ENCODE data around the gene YTHDF1.

The YTHDF1 gene

GRCh38 chr20:63206878-63207277 is 9.1 kb downstream of the YTHDF1 start:
- DNase-seq (ENCODE audit: low spot score): no peak

DNA sequence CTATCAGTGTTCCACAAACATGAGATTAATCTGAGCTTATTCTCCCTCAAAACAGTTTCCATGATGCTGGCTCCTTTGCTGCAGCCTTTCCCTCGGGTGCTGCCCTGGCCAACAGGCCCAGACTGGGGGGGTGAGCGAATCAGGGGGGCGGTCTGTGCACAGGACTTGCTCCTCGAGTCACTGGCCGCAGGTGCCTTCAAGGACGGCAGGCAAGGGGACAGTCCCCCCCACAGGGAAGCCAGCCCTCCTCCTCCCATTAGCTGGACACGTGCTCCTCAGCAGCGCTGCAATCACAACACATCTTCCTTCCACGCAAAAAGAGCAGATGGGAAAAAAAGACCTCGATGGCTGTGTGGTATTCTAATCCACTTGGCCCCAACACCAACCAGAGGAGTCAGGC is 10.0 kb downstream of the YTHDF1 start:
- DNase-seq (ENCODE audit: low spot score): no peak

DNA sequence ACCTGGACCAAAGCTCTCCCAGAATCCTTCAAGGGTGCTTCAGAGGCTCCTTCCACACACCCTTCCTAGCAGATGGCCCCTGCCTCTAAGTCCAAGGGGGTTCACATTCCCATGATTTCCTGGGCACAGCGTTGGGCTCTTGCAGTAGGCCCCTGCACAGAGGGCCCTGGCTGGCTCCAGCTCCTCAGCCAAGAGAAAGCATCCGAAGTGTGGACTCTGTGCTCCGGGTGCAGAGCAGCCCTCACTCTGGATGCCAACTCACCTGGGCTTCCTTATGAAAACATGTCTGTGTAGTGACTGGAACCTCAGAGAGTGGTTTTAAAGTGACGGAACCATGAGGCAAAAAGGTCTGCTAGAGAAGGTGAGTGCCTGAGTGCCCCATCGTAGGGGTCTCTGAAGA is 11.6 kb downstream of the YTHDF1 start:
- DNase-seq (ENCODE audit: low spot score): no peak

- DNase-seq (ENCODE audit: low spot score): no peak
Measured at GRCh38 chr20:63202811-63203526, 13.0 kb downstream of the YTHDF1 start.

DNA sequence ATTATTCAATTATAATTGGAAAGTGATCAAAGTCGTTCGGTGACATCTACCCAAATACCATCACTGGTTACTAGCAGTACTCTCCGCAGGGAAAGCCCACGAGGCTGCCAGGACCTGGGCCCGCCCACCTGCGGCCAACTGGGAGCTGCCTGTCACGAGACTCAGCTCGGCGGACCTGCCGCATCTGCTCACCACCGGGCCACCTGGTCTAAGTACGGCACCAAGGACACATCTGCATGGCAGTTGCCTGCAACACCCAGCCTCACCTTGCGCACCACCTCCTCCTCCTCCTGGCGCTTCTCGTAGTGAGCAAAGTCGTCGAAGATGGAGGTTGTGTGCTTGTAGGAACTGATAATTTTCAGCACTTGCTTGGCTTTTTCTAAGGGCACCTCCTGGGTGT is 13.9 kb downstream of the YTHDF1 start:
- DNase-seq (ENCODE audit: low spot score): no peak

DNA sequence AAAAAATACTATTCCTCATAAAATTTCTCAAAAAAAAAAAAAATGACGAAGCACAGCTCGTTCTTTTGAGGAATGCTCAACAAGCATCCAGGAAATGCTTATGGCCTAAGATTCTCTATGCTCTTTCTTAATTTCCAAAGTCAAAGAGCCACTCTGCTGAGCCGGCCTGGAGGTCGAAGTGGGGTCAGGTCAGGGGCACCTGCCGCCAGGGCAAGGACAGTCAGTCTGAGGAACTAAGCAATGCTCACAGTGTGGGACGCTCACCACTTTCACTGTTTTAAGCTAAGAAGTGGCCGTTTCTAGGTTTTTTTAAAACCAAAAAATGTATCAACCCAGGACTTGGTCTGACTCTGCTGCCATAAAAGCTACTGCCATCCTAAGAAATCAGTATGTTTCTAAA is 17.3 kb downstream of the YTHDF1 start:
- DNase-seq (ENCODE audit: low spot score): no peak

DNA sequence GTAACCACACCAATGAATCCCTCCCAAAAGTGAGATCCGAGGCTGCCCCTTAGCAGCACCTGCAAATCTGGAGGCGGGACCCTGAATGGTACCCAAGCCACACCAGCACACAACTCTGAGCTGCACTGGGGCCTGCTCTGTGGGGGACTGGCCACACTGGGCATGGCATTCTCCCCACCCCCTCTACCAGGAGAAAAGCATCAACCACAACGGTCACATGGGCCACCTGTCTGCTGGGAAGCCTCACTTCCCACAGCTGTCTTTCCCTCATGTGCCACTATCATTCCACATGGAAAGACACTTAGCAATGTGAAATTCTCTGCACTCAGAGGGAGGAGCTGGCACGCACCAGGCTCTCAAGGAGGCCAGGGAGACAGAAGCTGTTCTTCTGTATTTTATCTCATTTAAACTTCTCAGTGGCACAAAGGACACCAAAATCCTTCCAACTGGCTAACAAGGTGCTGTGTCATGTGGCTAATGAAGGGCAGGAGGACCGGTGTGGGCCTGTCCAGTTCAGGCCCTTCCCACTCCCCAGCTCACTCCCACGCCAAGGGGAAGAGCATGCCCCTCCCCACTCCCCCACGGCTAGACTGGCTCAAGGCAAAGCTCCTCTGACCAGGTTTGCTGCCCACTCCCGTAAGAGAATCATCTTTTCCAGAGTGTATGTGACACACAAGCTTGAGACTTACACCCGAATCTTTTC is 19.0 kb downstream of the YTHDF1 start:
- DNase-seq (ENCODE audit: low spot score): no peak

DNA sequence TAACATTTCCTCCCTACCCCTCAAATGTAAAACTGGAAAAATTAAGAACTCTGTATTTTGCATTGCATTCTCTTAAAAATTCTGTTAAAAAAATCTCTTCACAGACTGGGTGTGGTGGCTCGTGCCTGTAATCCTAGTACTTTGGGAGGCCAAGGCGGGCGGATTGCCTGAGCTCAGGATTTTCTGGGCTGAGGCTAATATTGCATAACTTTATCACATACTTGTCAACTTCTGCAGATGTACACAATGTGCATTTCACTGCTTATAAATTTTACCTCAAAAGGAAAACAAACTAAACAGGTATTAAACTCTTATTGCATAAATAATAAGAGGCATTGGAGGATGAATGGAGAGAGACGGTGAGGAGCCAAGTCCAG is 21.1 kb downstream of the YTHDF1 start:
- no peak for DNase-seq (ENCODE audit: low spot score)

DNA sequence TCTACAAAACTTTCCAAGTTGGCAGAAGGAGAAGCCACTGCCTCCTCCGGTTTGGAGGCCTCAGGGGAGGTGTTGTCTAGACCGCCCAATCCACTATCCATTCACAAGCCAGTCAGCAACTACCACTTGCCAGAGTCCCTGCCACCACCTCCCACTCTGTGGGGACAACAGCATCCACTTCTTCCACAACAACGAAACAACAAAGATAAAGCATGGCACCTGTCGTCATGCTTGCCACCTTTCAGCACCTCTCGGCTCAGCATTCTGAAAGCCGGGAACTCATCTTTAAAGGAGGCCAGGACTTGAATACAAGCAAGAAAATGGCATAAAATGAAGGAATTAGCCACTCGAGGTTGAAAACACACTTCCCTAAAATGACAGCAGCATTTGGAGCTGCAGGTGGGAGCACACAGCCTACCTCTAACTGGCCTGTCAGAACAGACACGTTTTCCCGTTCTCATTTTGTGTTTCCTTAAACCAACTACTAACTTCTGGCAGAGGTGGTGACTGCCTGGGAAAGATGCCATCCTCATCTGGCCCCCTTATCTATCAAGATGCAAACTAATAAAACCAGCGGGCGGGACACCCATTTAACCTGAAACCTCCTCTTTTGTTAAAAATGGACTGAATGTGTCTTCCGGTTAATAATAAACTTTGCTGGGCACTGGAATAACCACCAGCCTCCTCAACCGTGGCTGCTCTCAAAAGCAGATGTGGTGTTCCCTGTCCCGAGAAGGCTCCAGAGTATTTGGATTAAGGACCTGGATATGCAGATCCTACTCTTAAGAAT is 21.7 kb downstream of the YTHDF1 start:
- DNase-seq (ENCODE audit: low spot score): no peak

GRCh38 chr20:63192721-63193120 is 23.2 kb downstream of the YTHDF1 start:
- no peak for DNase-seq (ENCODE audit: low spot score)

- DNase-seq (ENCODE audit: low spot score): no peak
Measured at GRCh38 chr20:63191400-63191799, 24.5 kb downstream of the YTHDF1 start.

DNA sequence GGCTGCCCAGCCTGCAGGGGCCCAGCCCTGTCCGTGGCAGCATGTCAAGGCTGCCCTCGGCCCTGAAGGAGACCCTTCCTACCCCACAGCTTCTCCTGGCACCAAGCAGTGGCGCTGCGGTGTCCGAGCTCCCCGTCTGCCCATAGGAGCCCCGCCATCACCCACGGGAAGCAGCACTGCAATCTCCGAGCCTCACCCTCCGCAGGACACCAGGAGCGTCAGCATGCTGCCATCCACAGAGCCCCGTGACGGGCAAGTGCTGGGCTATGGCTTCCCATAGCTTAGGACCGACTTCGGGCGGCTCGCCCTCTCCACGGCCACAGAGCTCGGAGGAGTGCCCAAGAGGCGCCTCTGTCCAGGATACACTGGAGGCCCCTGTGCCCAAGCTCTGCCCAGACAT is 25.1 kb downstream of the YTHDF1 start:
- no peak for DNase-seq (ENCODE audit: low spot score)

- DNase-seq (ENCODE audit: low spot score): no peak
Measured at GRCh38 chr20:63189846-63190559, 25.9 kb downstream of the YTHDF1 start.

DNA sequence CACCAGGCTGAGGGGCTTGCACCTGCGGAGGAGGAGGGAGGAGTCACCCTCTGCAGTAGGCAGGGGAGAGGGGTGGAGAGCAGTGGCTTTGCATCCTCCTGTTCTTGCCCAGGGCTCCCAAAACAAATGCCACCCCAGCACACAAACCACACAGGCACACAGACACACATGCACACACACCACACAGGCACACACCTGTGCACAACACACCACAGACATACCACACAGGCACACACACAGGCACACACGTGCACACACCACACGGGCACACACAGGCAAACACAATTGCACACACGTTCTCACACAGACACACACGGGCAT is 26.6 kb downstream of the YTHDF1 start:
- no peak for DNase-seq (ENCODE audit: low spot score)

DNA sequence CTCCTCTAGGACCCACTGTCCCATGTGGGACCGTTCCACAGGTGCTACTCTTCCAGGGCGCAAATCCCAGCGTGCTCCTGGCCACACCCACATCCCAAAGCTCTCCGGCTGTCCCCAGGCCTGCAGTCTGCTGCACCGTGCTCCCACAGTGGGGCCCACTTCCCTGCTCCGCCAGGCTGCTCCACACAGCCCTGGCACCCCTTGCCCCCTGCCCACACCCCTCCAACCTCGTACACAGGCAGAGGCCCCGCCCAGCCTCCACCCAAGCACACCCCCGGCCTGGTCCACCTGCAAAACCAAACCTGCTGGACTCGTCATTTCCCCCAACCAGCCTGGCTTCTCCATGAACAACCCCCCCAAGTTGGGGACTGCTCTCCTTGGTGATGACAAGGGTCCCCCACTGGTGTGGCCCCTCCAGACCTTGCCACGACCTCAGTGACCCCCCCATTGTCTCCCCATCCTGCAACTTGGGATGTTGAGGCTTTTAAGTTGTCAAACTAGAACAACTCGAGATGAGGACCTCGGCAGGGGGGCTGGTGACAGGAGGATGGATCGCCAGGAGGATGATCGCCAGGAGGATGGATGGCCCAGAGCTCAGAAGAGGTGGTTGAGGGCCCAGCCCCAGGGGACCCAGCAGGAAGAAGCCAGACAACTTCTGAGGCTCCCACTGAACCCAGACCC is 27.1 kb downstream of the YTHDF1 start:
- DNase-seq (ENCODE audit: low spot score): no peak

DNA sequence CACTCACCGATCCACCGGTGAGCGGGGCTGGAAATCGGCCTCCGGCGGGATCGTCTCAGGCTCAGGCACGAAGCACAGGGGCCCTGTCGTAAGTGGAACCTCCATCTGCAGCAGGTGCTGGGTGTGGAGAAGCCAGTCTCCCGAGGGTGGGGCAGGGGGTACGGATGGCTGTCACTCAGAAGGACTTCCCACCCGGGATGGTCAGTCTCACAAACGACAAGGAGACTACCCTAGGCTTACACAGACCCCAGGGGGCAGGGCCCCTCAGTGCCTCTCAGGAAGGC is 27.8 kb downstream of the YTHDF1 start:
- DNase-seq (ENCODE audit: low spot score): no peak

- DNase-seq (ENCODE audit: low spot score): no peak
Measured at GRCh38 chr20:63187338-63188158, 28.4 kb downstream of the YTHDF1 start.

GRCh38 chr20:63186528-63187316 is 29.2 kb downstream of the YTHDF1 start:
- DNase-seq (ENCODE audit: low spot score): no peak

GRCh38 chr20:63186084-63186483 is 29.8 kb downstream of the YTHDF1 start:
- no peak for DNase-seq (ENCODE audit: low spot score)

DNA sequence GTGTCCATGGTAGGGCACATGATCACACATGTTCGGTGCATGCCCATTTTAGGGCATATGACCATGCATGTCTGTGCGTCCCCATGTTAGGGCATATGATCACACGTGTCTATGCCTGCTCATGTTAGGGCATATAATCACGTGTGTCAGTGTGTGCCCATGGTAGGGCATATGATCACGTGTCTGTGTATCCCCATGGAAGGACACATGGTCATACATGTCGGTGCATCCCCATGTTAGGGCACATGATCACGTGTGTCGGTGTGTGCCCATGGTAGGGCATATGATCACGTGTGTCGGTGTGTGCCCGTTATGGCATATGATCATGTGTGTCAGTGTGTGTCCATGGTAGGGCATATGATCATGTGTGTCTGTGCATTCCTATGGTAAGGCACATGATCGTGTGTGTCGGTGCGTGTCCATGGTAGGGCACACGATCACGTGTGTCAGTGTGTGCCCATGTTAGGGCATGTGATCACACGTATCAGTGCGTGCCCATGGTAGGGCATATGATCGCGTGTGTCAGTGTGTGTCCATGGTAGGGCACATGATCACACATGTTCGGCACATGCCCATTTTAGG is 30.6 kb downstream of the YTHDF1 start:
- no peak for DNase-seq (ENCODE audit: low spot score)

Measured in NAMALWA (cell line).